H9 (cell line): Measurements from ENCODE around the gene RTF2. TPM values are rescaled to one million over a fixed set of nuclear protein-coding genes. Genes with fewer than 3 reads are reported as not detected.
"Not testable (repeated sequence)": the region's sequence is repeated elsewhere in the genome, so short reads cannot be mapped to it uniquely, and the experiment has no call there.

Experiments
- DNase-seq: peaks from one replicate; pipeline ENCODE4 v3.0.0-alpha.2; 2017
- H2AFZ ChIP-seq: one replicate; pipeline ENCODE4 v1.6.1; 2013; ENCODE audit warnings: mild to moderate bottlenecking, low read length, control low read depth, moderate library complexity
- H2AK5ac ChIP-seq: 2 replicates; pipeline ENCODE4 v1.6.1; 2013; ENCODE audit warnings: low read length, control low read depth, mixed read lengths; ENCODE audit not compliant: insufficient read length
- H2BK120ac ChIP-seq: one replicate; pipeline ENCODE4 v1.6.1; 2013; ENCODE audit warnings: low read depth, mild to moderate bottlenecking, low read length, control low read depth, inconsistent platforms; ENCODE audit not compliant: poor library complexity, severe bottlenecking
- H2BK12ac ChIP-seq: 2 replicates; pipeline ENCODE4 v1.6.1; 2013; ENCODE audit warnings: low read length, control low read depth, mixed read lengths, low read depth; ENCODE audit not compliant: insufficient read length
- H2BK15ac ChIP-seq: 2 replicates; pipeline ENCODE4 v1.6.1; 2013; ENCODE audit warnings: low read depth, low read length, control low read depth
- H2BK20ac ChIP-seq: one replicate; pipeline ENCODE4 v1.6.1; 2013; ENCODE audit warnings: low read depth, mild to moderate bottlenecking, low read length, control low read depth, inconsistent platforms; ENCODE audit not compliant: poor library complexity, severe bottlenecking
- H2BK5ac ChIP-seq: 2 replicates; pipeline ENCODE4 v1.6.1; 2013; ENCODE audit warnings: low read length, control low read depth, mixed read lengths; ENCODE audit not compliant: insufficient read length
- H3K14ac ChIP-seq: 2 replicates; pipeline ENCODE4 v1.6.1; 2013; ENCODE audit warnings: low read length, control low read depth; ENCODE audit not compliant: insufficient read depth
- H3K18ac ChIP-seq: 2 replicates; pipeline ENCODE4 v1.6.1; 2013; ENCODE audit warnings: low read depth, mild to moderate bottlenecking, mixed read lengths, low read length, control low read depth; ENCODE audit not compliant: insufficient read length
- H3K23ac ChIP-seq: 2 replicates; pipeline ENCODE4 v1.6.1; 2013; ENCODE audit warnings: low read length, control low read depth, mixed read lengths, low read depth; ENCODE audit not compliant: insufficient read length
- H3K23me2 ChIP-seq: 2 replicates; pipeline ENCODE4 v1.6.1; 2013; ENCODE audit warnings: low read depth, mild to moderate bottlenecking, mixed read lengths, low read length, control low read depth; ENCODE audit not compliant: insufficient read length, poor library complexity, severe bottlenecking
- H3K27ac ChIP-seq: 2 replicates; pipeline ENCODE4 v1.5.1; 2013; ENCODE audit warnings: low read length, control low read depth, mixed read lengths, low read depth; ENCODE audit not compliant: insufficient read length
- H3K27me3 ChIP-seq: 2 replicates; pipeline ENCODE4 v1.6.1; 2013; ENCODE audit warnings: low read length, control low read depth, inconsistent platforms; ENCODE audit not compliant: insufficient read depth
- H3K4ac ChIP-seq: 2 replicates; pipeline ENCODE4 v1.6.1; 2013; ENCODE audit warnings: low read depth, mild to moderate bottlenecking, control low read depth, inconsistent platforms, low read length, moderate library complexity
- H3K4me1 ChIP-seq: 2 replicates; pipeline ENCODE4 v1.6.1; 2013; ENCODE audit warnings: low read length, control low read depth, inconsistent platforms; ENCODE audit not compliant: insufficient read depth
- H3K4me2 ChIP-seq: 2 replicates; pipeline ENCODE4 v1.6.1; 2013; ENCODE audit warnings: low read length, control low read depth, mixed read lengths; ENCODE audit not compliant: insufficient read length, insufficient read depth
- H3K56ac ChIP-seq: 2 replicates; pipeline ENCODE4 v1.6.1; 2013; ENCODE audit warnings: low read depth, mild to moderate bottlenecking, mixed read lengths, low read length, control low read depth; ENCODE audit not compliant: insufficient read length
- H3K79me1 ChIP-seq: 2 replicates; pipeline ENCODE4 v1.6.1; 2013; ENCODE audit warnings: low read depth, mild to moderate bottlenecking, moderate library complexity, low read length, control low read depth, inconsistent platforms; ENCODE audit not compliant: insufficient read depth, poor library complexity, severe bottlenecking
- H3K79me2 ChIP-seq: 2 replicates; pipeline ENCODE4 v1.6.1; 2013; ENCODE audit warnings: low read length, control low read depth, inconsistent platforms; ENCODE audit not compliant: insufficient read depth
- H3K9ac ChIP-seq: 2 replicates; pipeline ENCODE4 v1.6.1; 2013; ENCODE audit warnings: low read length, control low read depth, mixed read lengths; ENCODE audit not compliant: insufficient read length; ENCODE audit errors: extremely low read depth
- H3K9me3 ChIP-seq: one replicate; pipeline ENCODE4 v1.6.1; 2013; ENCODE audit warnings: low read depth, low read length, inconsistent platforms; ENCODE audit not compliant: control insufficient read depth
- H3T11ph ChIP-seq: one replicate; pipeline ENCODE4 v1.6.1; 2013; ENCODE audit warnings: mild to moderate bottlenecking, low read length, control low read depth, inconsistent platforms
- H4K20me1 ChIP-seq: one replicate; pipeline ENCODE4 v1.6.1; 2013; ENCODE audit not compliant: control insufficient read depth, insufficient read length, insufficient read depth
- H4K5ac ChIP-seq: 2 replicates; pipeline ENCODE4 v1.6.1; 2013; ENCODE audit warnings: low read depth, mild to moderate bottlenecking, mixed read lengths, low read length, control low read depth; ENCODE audit not compliant: insufficient read length
- H4K8ac ChIP-seq: replicated peaks from 2 replicates; pipeline ENCODE4 v1.6.1; 2013; ENCODE audit warnings: low read length, control low read depth, mixed read lengths, low read depth; ENCODE audit not compliant: insufficient read length
- H4K91ac ChIP-seq: 2 replicates; pipeline ENCODE4 v1.6.1; 2013; ENCODE audit warnings: low read depth, mild to moderate bottlenecking, moderate library complexity, mixed read lengths, low read length, control low read depth; ENCODE audit not compliant: insufficient read length
- H3K27ac Mint-ChIP-seq, 3 experiments: 2 replicates in 2 of 3; 3 replicates in 1 of 3; pipeline ENCODE4 v1.8.0; 2020 to 2021; ENCODE audit warnings: mixed read lengths in 3 of 3, mild to moderate bottlenecking in 1 of 3, moderate library complexity in 1 of 3
- H3K27me3 Mint-ChIP-seq: 2 replicates; pipeline ENCODE4 v1.8.0; 2021; ENCODE audit warnings: low read depth, mild to moderate bottlenecking, moderate library complexity, mixed read lengths
- H3K36me3 Mint-ChIP-seq, 3 experiments: 2 replicates in 2 of 3; 3 replicates in 1 of 3; pipeline ENCODE4 v1.8.0; 2020 to 2021; ENCODE audit warnings: low read depth in 3 of 3, mixed read lengths in 3 of 3; ENCODE audit not compliant: insufficient read depth in 1 of 3
- H3K4me1 Mint-ChIP-seq, 2 experiments: 2 replicates each; pipeline ENCODE4 v1.8.0; 2020; ENCODE audit warnings: mixed read lengths in 2 of 2
- H3K4me3 Mint-ChIP-seq, 2 experiments: 2 replicates in 1 of 2; 3 replicates in 1 of 2; pipeline ENCODE4 v1.8.0; 2020 to 2021; ENCODE audit warnings: mild to moderate bottlenecking in 2 of 2, mixed read lengths in 2 of 2, moderate library complexity in 1 of 2
- H3K9me3 Mint-ChIP-seq, 2 experiments: 2 replicates in 1 of 2; 3 replicates in 1 of 2; pipeline ENCODE4 v1.8.0; 2020; ENCODE audit warnings: mild to moderate bottlenecking in 2 of 2, mixed read lengths in 2 of 2, moderate library complexity in 1 of 2
- WGBS: extraction: QIAGEN DNeasy Blood & Tissue Kit; methylation state at CpG from one replicate; pipeline ENCODE4 v1.1.7; 2013; ENCODE audit warnings: missing lambda C conversion rate, low lambda C conversion rate, mixed read lengths; ENCODE audit not compliant: insufficient read length; ENCODE audit errors: extremely low coverage; 5-methylcytosine and 5-hydroxymethylcytosine counted together
- total RNA-seq: library from RNA; stranded (reverse); gene quantifications from 2 replicates; pipeline ENCODE4 v1.2.1, GENCODE V29; 2021
- TF ChIP-seq, protein P1 (sequence below): fragments of 200-600 bp; sonication (generic); conservative IDR thresholded peaks from 3 replicates; pipeline ENCODE4 v1.8.0; 2021; ENCODE audit warnings: antibody characterized with exemption, mild to moderate bottlenecking

RTF2 gene
- total RNA-seq, 1 experiment from 2014 or later = 62.6 TPM

- Histone ChIP-seq H2AK5ac (no peak overlapping the region), H4K91ac (no peak overlapping the region), H3K79me2 (no peaks in the 10 kb centered on the region), H3K56ac (no peak overlapping the region), H2BK15ac (no peak overlapping the region), H3K23me2 (no peaks in the 10 kb centered on the region), H2BK20ac (no peak overlapping the region), H3K9me3 (no peaks in the 10 kb centered on the region), H2BK12ac (no peak overlapping the region), H4K20me1 (no peaks in the 10 kb centered on the region), H4K8ac (no peak overlapping the region), H3K14ac (no peak overlapping the region), H4K5ac (no peak overlapping the region), H2BK5ac (no peak overlapping the region), H2AFZ (no peak overlapping the region), H3K4me2 (no peak overlapping the region), H3K4me1 (no peaks in the 10 kb centered on the region), H3K4ac (no peak overlapping the region), H3K27me3 (no peaks in the 10 kb centered on the region), H3K79me1 (no peaks in the 10 kb centered on the region), H3K18ac (no peak overlapping the region), H3K27ac (no peak overlapping the region), H3T11ph (no peak overlapping the region), H2BK120ac (no peak overlapping the region), H3K9ac (no peak overlapping the region), H3K23ac (no peak overlapping the region)
- H3K27ac Mint-ChIP-seq = no peak overlapping the region
- peaks cover 40 to 48% (median 47%) of the 10 kb centered on the region in 3 experiments for H3K36me3 Mint-ChIP-seq
- TF ChIP-seq, protein P1, sequence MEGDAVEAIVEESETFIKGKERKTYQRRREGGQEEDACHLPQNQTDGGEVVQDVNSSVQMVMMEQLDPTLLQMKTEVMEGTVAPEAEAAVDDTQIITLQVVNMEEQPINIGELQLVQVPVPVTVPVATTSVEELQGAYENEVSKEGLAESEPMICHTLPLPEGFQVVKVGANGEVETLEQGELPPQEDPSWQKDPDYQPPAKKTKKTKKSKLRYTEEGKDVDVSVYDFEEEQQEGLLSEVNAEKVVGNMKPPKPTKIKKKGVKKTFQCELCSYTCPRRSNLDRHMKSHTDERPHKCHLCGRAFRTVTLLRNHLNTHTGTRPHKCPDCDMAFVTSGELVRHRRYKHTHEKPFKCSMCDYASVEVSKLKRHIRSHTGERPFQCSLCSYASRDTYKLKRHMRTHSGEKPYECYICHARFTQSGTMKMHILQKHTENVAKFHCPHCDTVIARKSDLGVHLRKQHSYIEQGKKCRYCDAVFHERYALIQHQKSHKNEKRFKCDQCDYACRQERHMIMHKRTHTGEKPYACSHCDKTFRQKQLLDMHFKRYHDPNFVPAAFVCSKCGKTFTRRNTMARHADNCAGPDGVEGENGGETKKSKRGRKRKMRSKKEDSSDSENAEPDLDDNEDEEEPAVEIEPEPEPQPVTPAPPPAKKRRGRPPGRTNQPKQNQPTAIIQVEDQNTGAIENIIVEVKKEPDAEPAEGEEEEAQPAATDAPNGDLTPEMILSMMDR = no peak
- WGBS = no CpG with 5 or more reads among the region's 6 CpGs
- H3K4me3 Mint-ChIP-seq = no peak overlapping the region
- DNase-seq = no peak
- H3K27me3 Mint-ChIP-seq = peaks cover 3% of the 10 kb centered on the region
- H3K4me1 Mint-ChIP-seq = no peaks in the 10 kb centered on the region
- H3K9me3 Mint-ChIP-seq = peaks cover 17 to 19% of the 10 kb centered on the region in 2 experiments
Observed at GRCh38 chr20:56522311-56522710, 53.9 kb downstream of the RTF2 start.

GRCh38 chr20:56524444-56524843 lies 56.0 kb downstream of the RTF2 start, which contains the start of gene FAM209A:
Gene FAM209A (plus strand): TSS chr20:56524744. CDS start chr20:56524809, 65 bp downstream.
- H3K4me1 ChIP-seq, H2BK5ac ChIP-seq, H3K27ac ChIP-seq, H3K4me3 Mint-ChIP-seq, H3K9ac ChIP-seq, H2AK5ac ChIP-seq, H2BK20ac ChIP-seq, H2BK12ac ChIP-seq, H2BK120ac ChIP-seq, H4K8ac ChIP-seq, H3T11ph ChIP-seq, H3K27me3 Mint-ChIP-seq, H3K14ac ChIP-seq, H2AFZ ChIP-seq, DNase-seq, H3K9me3 ChIP-seq, H3K23ac ChIP-seq, H3K4me2 ChIP-seq, H3K56ac ChIP-seq, H3K79me1 ChIP-seq, H2BK15ac ChIP-seq, H4K91ac ChIP-seq, H4K5ac ChIP-seq, H3K23me2 ChIP-seq, H3K4ac ChIP-seq, H3K27me3 ChIP-seq, H3K4me1 Mint-ChIP-seq, H3K79me2 ChIP-seq, H4K20me1 ChIP-seq, H3K18ac ChIP-seq: not testable (repeated sequence)
- Mint-ChIP-seq H3K9me3 (peaks cover 15 to 17% of the 10 kb centered on the region in 2 experiments), H3K36me3 (peaks cover 19 to 26% (median 26%) of the 10 kb centered on the region in 3 experiments), H3K27ac (0 out of 7 replicates have a peak within 1 kb of the TSS, but pooled peaks of 1 of the 3 experiments have one; percentile 1)
- no CpG with 5 or more reads among the region's 7 CpGs for WGBS
